H9 (cell line): Measurements from ENCODE around the gene MAP2K3. TPM values are rescaled to one million over a fixed set of nuclear protein-coding genes. Genes with fewer than 3 reads are reported as not detected.
"Not testable (repeated sequence)": the region's sequence is repeated elsewhere in the genome, so short reads cannot be mapped to it uniquely, and the experiment has no call there.

Source experiments
- DNase-seq: peaks from one replicate; pipeline ENCODE4 v3.0.0-alpha.2; 2017
- H2AFZ ChIP-seq: one replicate; pipeline ENCODE4 v1.6.1; 2013; ENCODE audit warnings: mild to moderate bottlenecking, low read length, control low read depth, moderate library complexity
- H2AK5ac ChIP-seq: 2 replicates; pipeline ENCODE4 v1.6.1; 2013; ENCODE audit warnings: low read length, control low read depth, mixed read lengths; ENCODE audit not compliant: insufficient read length
- H2BK120ac ChIP-seq: one replicate; pipeline ENCODE4 v1.6.1; 2013; ENCODE audit warnings: low read depth, mild to moderate bottlenecking, low read length, control low read depth, inconsistent platforms; ENCODE audit not compliant: poor library complexity, severe bottlenecking
- H2BK12ac ChIP-seq: 2 replicates; pipeline ENCODE4 v1.6.1; 2013; ENCODE audit warnings: low read length, control low read depth, mixed read lengths, low read depth; ENCODE audit not compliant: insufficient read length
- H2BK15ac ChIP-seq: 2 replicates; pipeline ENCODE4 v1.6.1; 2013; ENCODE audit warnings: low read depth, low read length, control low read depth
- H2BK20ac ChIP-seq: one replicate; pipeline ENCODE4 v1.6.1; 2013; ENCODE audit warnings: low read depth, mild to moderate bottlenecking, low read length, control low read depth, inconsistent platforms; ENCODE audit not compliant: poor library complexity, severe bottlenecking
- H2BK5ac ChIP-seq: 2 replicates; pipeline ENCODE4 v1.6.1; 2013; ENCODE audit warnings: low read length, control low read depth, mixed read lengths; ENCODE audit not compliant: insufficient read length
- H3K14ac ChIP-seq: 2 replicates; pipeline ENCODE4 v1.6.1; 2013; ENCODE audit warnings: low read length, control low read depth; ENCODE audit not compliant: insufficient read depth
- H3K18ac ChIP-seq: 2 replicates; pipeline ENCODE4 v1.6.1; 2013; ENCODE audit warnings: low read depth, mild to moderate bottlenecking, mixed read lengths, low read length, control low read depth; ENCODE audit not compliant: insufficient read length
- H3K23ac ChIP-seq: 2 replicates; pipeline ENCODE4 v1.6.1; 2013; ENCODE audit warnings: low read length, control low read depth, mixed read lengths, low read depth; ENCODE audit not compliant: insufficient read length
- H3K23me2 ChIP-seq: 2 replicates; pipeline ENCODE4 v1.6.1; 2013; ENCODE audit warnings: low read depth, mild to moderate bottlenecking, mixed read lengths, low read length, control low read depth; ENCODE audit not compliant: insufficient read length, poor library complexity, severe bottlenecking
- H3K27ac ChIP-seq: 2 replicates; pipeline ENCODE4 v1.5.1; 2013; ENCODE audit warnings: low read length, control low read depth, mixed read lengths, low read depth; ENCODE audit not compliant: insufficient read length
- H3K27me3 ChIP-seq: 2 replicates; pipeline ENCODE4 v1.6.1; 2013; ENCODE audit warnings: low read length, control low read depth, inconsistent platforms; ENCODE audit not compliant: insufficient read depth
- H3K4ac ChIP-seq: 2 replicates; pipeline ENCODE4 v1.6.1; 2013; ENCODE audit warnings: low read depth, mild to moderate bottlenecking, control low read depth, inconsistent platforms, low read length, moderate library complexity
- H3K4me1 ChIP-seq: 2 replicates; pipeline ENCODE4 v1.6.1; 2013; ENCODE audit warnings: low read length, control low read depth, inconsistent platforms; ENCODE audit not compliant: insufficient read depth
- H3K4me2 ChIP-seq: 2 replicates; pipeline ENCODE4 v1.6.1; 2013; ENCODE audit warnings: low read length, control low read depth, mixed read lengths; ENCODE audit not compliant: insufficient read length, insufficient read depth
- H3K56ac ChIP-seq: 2 replicates; pipeline ENCODE4 v1.6.1; 2013; ENCODE audit warnings: low read depth, mild to moderate bottlenecking, mixed read lengths, low read length, control low read depth; ENCODE audit not compliant: insufficient read length
- H3K79me1 ChIP-seq: 2 replicates; pipeline ENCODE4 v1.6.1; 2013; ENCODE audit warnings: low read depth, mild to moderate bottlenecking, moderate library complexity, low read length, control low read depth, inconsistent platforms; ENCODE audit not compliant: insufficient read depth, poor library complexity, severe bottlenecking
- H3K79me2 ChIP-seq: 2 replicates; pipeline ENCODE4 v1.6.1; 2013; ENCODE audit warnings: low read length, control low read depth, inconsistent platforms; ENCODE audit not compliant: insufficient read depth
- H3K9ac ChIP-seq: 2 replicates; pipeline ENCODE4 v1.6.1; 2013; ENCODE audit warnings: low read length, control low read depth, mixed read lengths; ENCODE audit not compliant: insufficient read length; ENCODE audit errors: extremely low read depth
- H3K9me3 ChIP-seq: one replicate; pipeline ENCODE4 v1.6.1; 2013; ENCODE audit warnings: low read depth, low read length, inconsistent platforms; ENCODE audit not compliant: control insufficient read depth
- H3T11ph ChIP-seq: one replicate; pipeline ENCODE4 v1.6.1; 2013; ENCODE audit warnings: mild to moderate bottlenecking, low read length, control low read depth, inconsistent platforms
- H4K20me1 ChIP-seq: one replicate; pipeline ENCODE4 v1.6.1; 2013; ENCODE audit not compliant: control insufficient read depth, insufficient read length, insufficient read depth
- H4K5ac ChIP-seq: 2 replicates; pipeline ENCODE4 v1.6.1; 2013; ENCODE audit warnings: low read depth, mild to moderate bottlenecking, mixed read lengths, low read length, control low read depth; ENCODE audit not compliant: insufficient read length
- H4K8ac ChIP-seq: replicated peaks from 2 replicates; pipeline ENCODE4 v1.6.1; 2013; ENCODE audit warnings: low read length, control low read depth, mixed read lengths, low read depth; ENCODE audit not compliant: insufficient read length
- H4K91ac ChIP-seq: 2 replicates; pipeline ENCODE4 v1.6.1; 2013; ENCODE audit warnings: low read depth, mild to moderate bottlenecking, moderate library complexity, mixed read lengths, low read length, control low read depth; ENCODE audit not compliant: insufficient read length
- H3K27ac Mint-ChIP-seq, 3 experiments: 2 replicates in 2 of 3; 3 replicates in 1 of 3; pipeline ENCODE4 v1.8.0; 2020 to 2021; ENCODE audit warnings: mixed read lengths in 3 of 3, mild to moderate bottlenecking in 1 of 3, moderate library complexity in 1 of 3
- H3K27me3 Mint-ChIP-seq: 2 replicates; pipeline ENCODE4 v1.8.0; 2021; ENCODE audit warnings: low read depth, mild to moderate bottlenecking, moderate library complexity, mixed read lengths
- H3K36me3 Mint-ChIP-seq, 3 experiments: 2 replicates in 2 of 3; 3 replicates in 1 of 3; pipeline ENCODE4 v1.8.0; 2020 to 2021; ENCODE audit warnings: low read depth in 3 of 3, mixed read lengths in 3 of 3; ENCODE audit not compliant: insufficient read depth in 1 of 3
- H3K4me1 Mint-ChIP-seq, 2 experiments: 2 replicates each; pipeline ENCODE4 v1.8.0; 2020; ENCODE audit warnings: mixed read lengths in 2 of 2
- H3K4me3 Mint-ChIP-seq, 2 experiments: 2 replicates in 1 of 2; 3 replicates in 1 of 2; pipeline ENCODE4 v1.8.0; 2020 to 2021; ENCODE audit warnings: mild to moderate bottlenecking in 2 of 2, mixed read lengths in 2 of 2, moderate library complexity in 1 of 2
- H3K9me3 Mint-ChIP-seq, 2 experiments: 2 replicates in 1 of 2; 3 replicates in 1 of 2; pipeline ENCODE4 v1.8.0; 2020; ENCODE audit warnings: mild to moderate bottlenecking in 2 of 2, mixed read lengths in 2 of 2, moderate library complexity in 1 of 2
- WGBS: extraction: QIAGEN DNeasy Blood & Tissue Kit; methylation state at CpG from one replicate; pipeline ENCODE4 v1.1.7; 2013; ENCODE audit warnings: missing lambda C conversion rate, low lambda C conversion rate, mixed read lengths; ENCODE audit not compliant: insufficient read length; ENCODE audit errors: extremely low coverage; 5-methylcytosine and 5-hydroxymethylcytosine counted together
- total RNA-seq: library from RNA; stranded (reverse); gene quantifications from 2 replicates; pipeline ENCODE4 v1.2.1, GENCODE V29; 2021

Gene MAP2K3
- total RNA-seq, 1 experiment from 2014 or later: 26.1 TPM

GRCh38 chr17:21346651-21347250 lies 62.2 kb downstream of the MAP2K3 start:
- H3K4me3 Mint-ChIP-seq, H4K91ac ChIP-seq, H2BK120ac ChIP-seq, H3K27ac ChIP-seq, H3K4me1 Mint-ChIP-seq, H4K5ac ChIP-seq, H2BK15ac ChIP-seq, H3K4me1 ChIP-seq, H3K9me3 ChIP-seq, H3K79me1 ChIP-seq, H3K18ac ChIP-seq, H3K56ac ChIP-seq, H3K14ac ChIP-seq, H3K23ac ChIP-seq, H2AK5ac ChIP-seq, H2BK12ac ChIP-seq, H4K20me1 ChIP-seq, H3K27me3 Mint-ChIP-seq, H3K4me2 ChIP-seq, H3K27ac Mint-ChIP-seq, DNase-seq, H3K4ac ChIP-seq, H2BK5ac ChIP-seq, H3K27me3 ChIP-seq, H3K23me2 ChIP-seq, H3T11ph ChIP-seq, H3K9ac ChIP-seq, H2AFZ ChIP-seq, H3K36me3 Mint-ChIP-seq, H2BK20ac ChIP-seq, H3K79me2 ChIP-seq, H4K8ac ChIP-seq: not testable (repeated sequence)
- no CpG with 5 or more reads among the region's 10 CpGs for WGBS
- H3K9me3 Mint-ChIP-seq: peaks cover 7 to 10% of the 10 kb centered on the region in 2 experiments

- H3K27ac Mint-ChIP-seq, H3K23me2 ChIP-seq, H3K4me2 ChIP-seq, H3K4me1 Mint-ChIP-seq, H3K4ac ChIP-seq, H3K79me1 ChIP-seq, H3K27ac ChIP-seq, H4K5ac ChIP-seq, H3K23ac ChIP-seq, DNase-seq, H2AFZ ChIP-seq, H3K18ac ChIP-seq, H3K9me3 ChIP-seq, H4K8ac ChIP-seq, H3K4me3 Mint-ChIP-seq, H2BK5ac ChIP-seq, H2BK120ac ChIP-seq, H2BK12ac ChIP-seq, H3T11ph ChIP-seq, H3K56ac ChIP-seq, H3K27me3 ChIP-seq, H3K27me3 Mint-ChIP-seq, H3K9ac ChIP-seq, H3K4me1 ChIP-seq, H3K79me2 ChIP-seq, H2BK15ac ChIP-seq, H2AK5ac ChIP-seq, H3K36me3 Mint-ChIP-seq, H3K14ac ChIP-seq, H4K91ac ChIP-seq, H2BK20ac ChIP-seq, H4K20me1 ChIP-seq: not testable (repeated sequence)
- WGBS: no CpG with 5 or more reads among the region's 6 CpGs
- H3K9me3 Mint-ChIP-seq: peaks cover 7 to 10% of the 10 kb centered on the region in 2 experiments
These were observed 63.1 kb downstream of the MAP2K3 start for GRCh38 chr17:21347660-21348059.
